ENCODE data around the gene KCNC4.

DNA sequence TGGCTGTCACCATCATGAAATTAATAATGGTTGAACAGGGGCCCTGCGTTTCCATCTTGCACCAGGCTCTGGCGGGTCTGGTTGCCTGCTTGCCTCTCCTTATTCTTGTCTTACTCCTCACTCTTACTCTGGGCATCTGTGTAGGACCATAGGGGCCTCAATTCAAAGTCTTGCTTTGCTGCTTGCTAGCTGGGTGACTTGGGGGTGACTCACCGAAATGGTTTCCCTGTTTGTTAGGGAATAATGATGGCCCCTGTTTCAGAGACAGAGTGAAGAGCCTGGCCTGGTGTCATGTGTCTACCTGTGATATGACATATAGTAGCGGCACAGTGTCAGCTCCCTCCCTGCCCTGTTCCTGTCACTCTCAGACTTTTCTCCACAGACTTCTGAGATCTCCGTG lies 24.6 kb downstream of the KCNC4 start:
- no peak for TF ChIP-seq POLR2A (IDR thresholded peaks at IDR 0.05)
- TF ChIP-seq, protein P1, sequence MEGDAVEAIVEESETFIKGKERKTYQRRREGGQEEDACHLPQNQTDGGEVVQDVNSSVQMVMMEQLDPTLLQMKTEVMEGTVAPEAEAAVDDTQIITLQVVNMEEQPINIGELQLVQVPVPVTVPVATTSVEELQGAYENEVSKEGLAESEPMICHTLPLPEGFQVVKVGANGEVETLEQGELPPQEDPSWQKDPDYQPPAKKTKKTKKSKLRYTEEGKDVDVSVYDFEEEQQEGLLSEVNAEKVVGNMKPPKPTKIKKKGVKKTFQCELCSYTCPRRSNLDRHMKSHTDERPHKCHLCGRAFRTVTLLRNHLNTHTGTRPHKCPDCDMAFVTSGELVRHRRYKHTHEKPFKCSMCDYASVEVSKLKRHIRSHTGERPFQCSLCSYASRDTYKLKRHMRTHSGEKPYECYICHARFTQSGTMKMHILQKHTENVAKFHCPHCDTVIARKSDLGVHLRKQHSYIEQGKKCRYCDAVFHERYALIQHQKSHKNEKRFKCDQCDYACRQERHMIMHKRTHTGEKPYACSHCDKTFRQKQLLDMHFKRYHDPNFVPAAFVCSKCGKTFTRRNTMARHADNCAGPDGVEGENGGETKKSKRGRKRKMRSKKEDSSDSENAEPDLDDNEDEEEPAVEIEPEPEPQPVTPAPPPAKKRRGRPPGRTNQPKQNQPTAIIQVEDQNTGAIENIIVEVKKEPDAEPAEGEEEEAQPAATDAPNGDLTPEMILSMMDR (IDR thresholded peaks at IDR 0.05) = no peak
- no peak for TF ChIP-seq POLR2AphosphoS5 (IDR thresholded peaks at IDR 0.05)
